ENCODE measurements around the gene URB2. TPM values are rescaled to one million over a fixed set of nuclear protein-coding genes. Genes with fewer than 3 reads are reported as not detected.

Gene URB2
- polyA plus RNA-seq, 1 of the 3 experiments (the other 2 are of a cell fraction): 8.2 TPM

DNA sequence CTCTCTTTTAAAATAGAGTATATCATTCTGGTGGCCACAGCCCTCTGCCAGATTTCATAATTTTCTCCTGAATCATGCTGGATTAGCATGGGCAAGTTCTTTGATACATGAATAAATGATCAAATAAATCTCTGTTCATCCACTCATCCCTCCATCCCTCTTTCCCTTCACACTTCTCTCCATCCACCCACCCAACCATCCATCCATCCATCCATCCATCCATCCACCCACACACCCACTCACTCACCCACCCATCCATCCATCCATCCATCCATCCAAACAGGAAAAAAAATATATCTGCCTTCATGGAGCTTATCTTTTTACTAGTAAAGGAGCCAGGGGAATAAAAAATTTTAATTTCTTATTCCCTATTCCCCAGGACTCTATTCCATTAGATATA is 49.3 kb downstream of the URB2 start:
- POLR2A ChIA-PET: no interaction called here
- H3K4me3 ChIP-seq (ENCODE audit: low read depth in 2 of 2, low read length in 1 of 2): no peak overlapping the region

DNA sequence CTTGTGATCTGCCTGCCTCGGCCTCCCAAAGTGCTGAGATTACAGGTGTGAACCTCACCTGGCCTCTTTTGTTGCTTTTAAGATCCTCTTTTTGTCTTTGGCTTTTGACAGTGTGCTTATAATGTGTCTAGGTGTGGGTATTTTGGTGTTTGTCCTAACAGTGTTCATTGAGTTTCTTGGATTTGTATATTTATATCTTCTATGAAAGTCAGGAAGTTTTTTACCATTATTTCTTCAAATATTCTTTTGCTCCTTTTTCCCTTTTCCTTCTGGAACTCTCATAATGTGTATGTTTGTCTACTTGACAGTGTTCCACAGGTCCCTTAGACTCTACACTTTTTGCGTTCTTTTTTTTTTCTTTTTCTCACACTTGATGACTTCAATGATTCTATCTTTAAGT is 59.1 kb downstream of the URB2 start:
- peaks cover 0 to 4% of the 10 kb centered on the region in 2 experiments; a peak in 1 of 4 replicates for H3K4me1 ChIP-seq (ENCODE audit: control insufficient read depth in 1 of 2, insufficient read depth in 2 of 2, low read depth in 1 of 2, low read length in 1 of 2)
- WGBS (ENCODE audit: low lambda C conversion rate): 53% methylated on average over 2 of the region's 2 CpGs
- CTCF ChIA-PET: no interaction called here

More for the DNA sequence above, 49.3 kb downstream of the URB2 start:
- H3K27ac ChIP-seq (ENCODE audit: low read depth in 2 of 2, low read length in 1 of 2): no peak overlapping the region
- H4K20me1 ChIP-seq (ENCODE audit: insufficient read depth): no peaks in the 10 kb centered on the region
- no peaks in the 10 kb centered on the region for H3K4me1 ChIP-seq (ENCODE audit: control insufficient read depth in 1 of 2, insufficient read depth in 2 of 2, low read depth in 1 of 2, low read length in 1 of 2)
- no peaks in the 10 kb centered on the region for H3K9me3 ChIP-seq
- TF ChIP-seq RCOR1 (IDR thresholded peaks at IDR 0.05; ENCODE audit: low read length): no peak
- TF ChIP-seq RAD21 (IDR thresholded peaks at IDR 0.05; ENCODE audit: low read length): no peak
- TF ChIP-seq, protein P1, sequence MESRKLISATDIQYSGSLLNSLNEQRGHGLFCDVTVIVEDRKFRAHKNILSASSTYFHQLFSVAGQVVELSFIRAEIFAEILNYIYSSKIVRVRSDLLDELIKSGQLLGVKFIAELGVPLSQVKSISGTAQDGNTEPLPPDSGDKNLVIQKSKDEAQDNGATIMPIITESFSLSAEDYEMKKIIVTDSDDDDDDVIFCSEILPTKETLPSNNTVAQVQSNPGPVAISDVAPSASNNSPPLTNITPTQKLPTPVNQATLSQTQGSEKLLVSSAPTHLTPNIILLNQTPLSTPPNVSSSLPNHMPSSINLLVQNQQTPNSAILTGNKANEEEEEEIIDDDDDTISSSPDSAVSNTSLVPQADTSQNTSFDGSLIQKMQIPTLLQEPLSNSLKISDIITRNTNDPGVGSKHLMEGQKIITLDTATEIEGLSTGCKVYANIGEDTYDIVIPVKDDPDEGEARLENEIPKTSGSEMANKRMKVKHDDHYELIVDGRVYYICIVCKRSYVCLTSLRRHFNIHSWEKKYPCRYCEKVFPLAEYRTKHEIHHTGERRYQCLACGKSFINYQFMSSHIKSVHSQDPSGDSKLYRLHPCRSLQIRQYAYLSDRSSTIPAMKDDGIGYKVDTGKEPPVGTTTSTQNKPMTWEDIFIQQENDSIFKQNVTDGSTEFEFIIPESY (IDR thresholded peaks at IDR 0.05; ENCODE audit: borderline replicate concordance, low read depth): no peak
- TF ChIP-seq YY1 (IDR thresholded peaks at IDR 0.05; ENCODE audit: low read depth): no peak
- TF ChIP-seq TEAD4 (IDR thresholded peaks at IDR 0.05; ENCODE audit: borderline replicate concordance, insufficient read depth): no peak
- no peak for TF ChIP-seq MEF2A (IDR thresholded peaks at IDR 0.05; ENCODE audit: borderline replicate concordance, low read depth)
- TF ChIP-seq GABPA (IDR thresholded peaks at IDR 0.05; ENCODE audit: low read depth): no peak
- no peak for TF ChIP-seq NRF1 (IDR thresholded peaks at IDR 0.05; ENCODE audit: low read depth, low read length)
- TF ChIP-seq EP300 (IDR thresholded peaks at IDR 0.05; ENCODE audit: borderline replicate concordance in 1 of 2, low read depth in 1 of 2, low read length in 1 of 2): no peak
- TF ChIP-seq POLR2AphosphoS5 (IDR thresholded peaks at IDR 0.05; ENCODE audit: low read depth, low read length): no peak
- TF ChIP-seq EZH2phosphoT487 (IDR thresholded peaks at IDR 0.05; ENCODE audit: borderline replicate concordance, low read depth): no peak
- no peak for TF ChIP-seq MXI1 (IDR thresholded peaks at IDR 0.05; ENCODE audit: low read depth, low read length)
- TF ChIP-seq SMC3 (IDR thresholded peaks at IDR 0.05; ENCODE audit: low read depth, low read length): no peak
- TF ChIP-seq JUND (IDR thresholded peaks at IDR 0.05): no peak
- TF ChIP-seq GATA2 (CRISPR knock-in tag; IDR thresholded peaks at IDR 0.05): no peak
- TF ChIP-seq RFX5 (IDR thresholded peaks at IDR 0.05; ENCODE audit: low read length): no peak
- CTCF ChIA-PET: interaction anchor here (0.7 to 1.0 kb wide), 3 partner anchors 8 to 18 kb away, joined by 3 to 4 read pairs (median 3); no protein-coding TSS in a partner anchor
- H3F3A ChIP-seq (replicated peaks; ENCODE audit: insufficient read depth): no peaks in the 10 kb centered on the region
- no peaks in the 10 kb centered on the region for H3K79me2 ChIP-seq (ENCODE audit: insufficient read depth)
- DNase-seq: no peak
- no peaks in the 10 kb centered on the region for H3K36me3 ChIP-seq (replicated peaks in 1 of 2; ENCODE audit: control insufficient read depth in 1 of 2, insufficient read depth in 2 of 2, low read length in 1 of 2)
- H2AFZ ChIP-seq (ENCODE audit: low read depth): no peak overlapping the region
- H3K9me2 ChIP-seq: no peaks in the 10 kb centered on the region
- H3K4me2 ChIP-seq: no peak overlapping the region
- H3K27me3 ChIP-seq (ENCODE audit: insufficient read depth): no peaks in the 10 kb centered on the region
- no peak overlapping the region for H3K9ac ChIP-seq

More for the DNA sequence above, 59.1 kb downstream of the URB2 start:
- Histone ChIP-seq H3K36me3 (replicated peaks in 1 of 2; ENCODE audit: control insufficient read depth in 1 of 2, insufficient read depth in 2 of 2, low read length in 1 of 2) (no peaks in the 10 kb centered on the region), H3F3A (replicated peaks; ENCODE audit: insufficient read depth) (no peaks in the 10 kb centered on the region), H3K79me2 (ENCODE audit: insufficient read depth) (no peaks in the 10 kb centered on the region), H2AFZ (ENCODE audit: low read depth) (no peak overlapping the region), H3K27me3 (ENCODE audit: insufficient read depth) (no peaks in the 10 kb centered on the region), H3K9me3 (peaks cover 3% of the 10 kb centered on the region; the same call in 1 of the 2 replicates), H3K9me2 (no peaks in the 10 kb centered on the region), H3K9ac (no peak overlapping the region), H3K4me2 (no peak overlapping the region), H3K27ac (ENCODE audit: low read depth in 2 of 2, low read length in 1 of 2) (no peak overlapping the region), H4K20me1 (ENCODE audit: insufficient read depth) (no peaks in the 10 kb centered on the region), H3K4me3 (ENCODE audit: low read depth in 2 of 2, low read length in 1 of 2) (no peak overlapping the region)
- POLR2A ChIA-PET: no interaction called here
- no peak for DNase-seq
- TF ChIP-seq FOSL2 (IDR thresholded peaks at IDR 0.05; ENCODE audit: borderline replicate concordance, low read depth): no peak
- TF ChIP-seq, protein P1 (IDR thresholded peaks at IDR 0.05; ENCODE audit: borderline replicate concordance, low read depth): no peak
- TF ChIP-seq, protein P2, sequence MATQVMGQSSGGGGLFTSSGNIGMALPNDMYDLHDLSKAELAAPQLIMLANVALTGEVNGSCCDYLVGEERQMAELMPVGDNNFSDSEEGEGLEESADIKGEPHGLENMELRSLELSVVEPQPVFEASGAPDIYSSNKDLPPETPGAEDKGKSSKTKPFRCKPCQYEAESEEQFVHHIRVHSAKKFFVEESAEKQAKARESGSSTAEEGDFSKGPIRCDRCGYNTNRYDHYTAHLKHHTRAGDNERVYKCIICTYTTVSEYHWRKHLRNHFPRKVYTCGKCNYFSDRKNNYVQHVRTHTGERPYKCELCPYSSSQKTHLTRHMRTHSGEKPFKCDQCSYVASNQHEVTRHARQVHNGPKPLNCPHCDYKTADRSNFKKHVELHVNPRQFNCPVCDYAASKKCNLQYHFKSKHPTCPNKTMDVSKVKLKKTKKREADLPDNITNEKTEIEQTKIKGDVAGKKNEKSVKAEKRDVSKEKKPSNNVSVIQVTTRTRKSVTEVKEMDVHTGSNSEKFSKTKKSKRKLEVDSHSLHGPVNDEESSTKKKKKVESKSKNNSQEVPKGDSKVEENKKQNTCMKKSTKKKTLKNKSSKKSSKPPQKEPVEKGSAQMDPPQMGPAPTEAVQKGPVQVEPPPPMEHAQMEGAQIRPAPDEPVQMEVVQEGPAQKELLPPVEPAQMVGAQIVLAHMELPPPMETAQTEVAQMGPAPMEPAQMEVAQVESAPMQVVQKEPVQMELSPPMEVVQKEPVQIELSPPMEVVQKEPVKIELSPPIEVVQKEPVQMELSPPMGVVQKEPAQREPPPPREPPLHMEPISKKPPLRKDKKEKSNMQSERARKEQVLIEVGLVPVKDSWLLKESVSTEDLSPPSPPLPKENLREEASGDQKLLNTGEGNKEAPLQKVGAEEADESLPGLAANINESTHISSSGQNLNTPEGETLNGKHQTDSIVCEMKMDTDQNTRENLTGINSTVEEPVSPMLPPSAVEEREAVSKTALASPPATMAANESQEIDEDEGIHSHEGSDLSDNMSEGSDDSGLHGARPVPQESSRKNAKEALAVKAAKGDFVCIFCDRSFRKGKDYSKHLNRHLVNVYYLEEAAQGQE (IDR thresholded peaks at IDR 0.05; ENCODE audit: low read depth, low read length): no peak

All from SK-N-SH (cell line).